ENCODE measurements around the gene LIN37. TPM values are rescaled to one million over a fixed set of nuclear protein-coding genes. Genes with fewer than 3 reads are reported as not detected.
A peak's percentile ranks its signal among the peaks of the same experiment; 100 is the strongest.

The LIN37 gene
- total and polyA plus RNA-seq, 2 of the 13 experiments (the other 11 are each of a cell fraction or from before 2014, with no cell fraction given), result 6.3 to 8.7 TPM

DNA sequence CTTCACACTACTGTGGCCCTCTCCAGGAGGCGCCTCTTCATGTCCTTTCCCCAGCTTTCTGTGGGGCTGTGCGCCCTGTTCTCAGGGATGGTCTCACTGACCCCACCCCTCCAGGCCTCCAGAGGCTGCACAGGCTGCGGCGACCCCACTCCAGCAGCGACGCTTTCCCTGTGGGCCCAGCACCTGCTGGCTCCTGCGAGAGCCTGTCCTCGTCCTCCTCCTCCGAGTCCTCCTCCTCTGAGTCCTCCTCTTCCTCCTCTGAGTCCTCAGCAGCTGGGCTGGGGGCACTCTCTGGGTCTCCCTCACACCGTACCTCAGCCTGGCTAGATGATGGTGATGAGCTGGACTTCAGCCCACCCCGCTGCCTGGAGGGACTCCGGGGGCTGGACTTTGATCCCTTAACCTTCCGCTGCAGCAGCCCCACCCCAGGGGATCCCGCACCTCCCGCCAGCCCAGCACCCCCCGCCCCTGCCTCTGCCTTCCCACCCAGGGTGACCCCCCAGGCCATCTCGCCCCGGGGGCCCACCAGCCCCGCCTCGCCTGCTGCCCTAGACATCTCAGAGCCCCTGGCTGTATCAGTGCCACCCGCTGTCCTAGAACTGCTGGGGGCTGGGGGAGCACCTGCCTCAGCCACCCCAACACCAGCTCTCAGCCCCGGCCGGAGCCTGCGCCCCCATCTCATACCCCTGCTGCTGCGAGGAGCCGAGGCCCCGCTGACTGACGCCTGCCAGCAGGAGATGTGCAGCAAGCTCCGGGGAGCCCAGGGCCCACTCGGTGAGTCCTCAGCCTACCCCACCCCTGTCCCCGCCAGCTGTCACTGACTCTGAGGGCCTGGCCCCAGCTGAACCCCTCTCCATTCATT, 38.2 kb downstream of the LIN37 start (continued):
- TF ChIP-seq, protein P1, sequence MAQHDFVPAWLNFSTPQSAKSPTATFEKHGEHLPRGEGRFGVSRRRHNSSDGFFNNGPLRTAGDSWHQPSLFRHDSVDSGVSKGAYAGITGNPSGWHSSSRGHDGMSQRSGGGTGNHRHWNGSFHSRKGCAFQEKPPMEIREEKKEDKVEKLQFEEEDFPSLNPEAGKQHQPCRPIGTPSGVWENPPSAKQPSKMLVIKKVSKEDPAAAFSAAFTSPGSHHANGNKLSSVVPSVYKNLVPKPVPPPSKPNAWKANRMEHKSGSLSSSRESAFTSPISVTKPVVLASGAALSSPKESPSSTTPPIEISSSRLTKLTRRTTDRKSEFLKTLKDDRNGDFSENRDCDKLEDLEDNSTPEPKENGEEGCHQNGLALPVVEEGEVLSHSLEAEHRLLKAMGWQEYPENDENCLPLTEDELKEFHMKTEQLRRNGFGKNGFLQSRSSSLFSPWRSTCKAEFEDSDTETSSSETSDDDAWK (CRISPR knock-in tag; IDR thresholded peaks at IDR 0.05), result no peak
- TF ChIP-seq, protein P2, sequence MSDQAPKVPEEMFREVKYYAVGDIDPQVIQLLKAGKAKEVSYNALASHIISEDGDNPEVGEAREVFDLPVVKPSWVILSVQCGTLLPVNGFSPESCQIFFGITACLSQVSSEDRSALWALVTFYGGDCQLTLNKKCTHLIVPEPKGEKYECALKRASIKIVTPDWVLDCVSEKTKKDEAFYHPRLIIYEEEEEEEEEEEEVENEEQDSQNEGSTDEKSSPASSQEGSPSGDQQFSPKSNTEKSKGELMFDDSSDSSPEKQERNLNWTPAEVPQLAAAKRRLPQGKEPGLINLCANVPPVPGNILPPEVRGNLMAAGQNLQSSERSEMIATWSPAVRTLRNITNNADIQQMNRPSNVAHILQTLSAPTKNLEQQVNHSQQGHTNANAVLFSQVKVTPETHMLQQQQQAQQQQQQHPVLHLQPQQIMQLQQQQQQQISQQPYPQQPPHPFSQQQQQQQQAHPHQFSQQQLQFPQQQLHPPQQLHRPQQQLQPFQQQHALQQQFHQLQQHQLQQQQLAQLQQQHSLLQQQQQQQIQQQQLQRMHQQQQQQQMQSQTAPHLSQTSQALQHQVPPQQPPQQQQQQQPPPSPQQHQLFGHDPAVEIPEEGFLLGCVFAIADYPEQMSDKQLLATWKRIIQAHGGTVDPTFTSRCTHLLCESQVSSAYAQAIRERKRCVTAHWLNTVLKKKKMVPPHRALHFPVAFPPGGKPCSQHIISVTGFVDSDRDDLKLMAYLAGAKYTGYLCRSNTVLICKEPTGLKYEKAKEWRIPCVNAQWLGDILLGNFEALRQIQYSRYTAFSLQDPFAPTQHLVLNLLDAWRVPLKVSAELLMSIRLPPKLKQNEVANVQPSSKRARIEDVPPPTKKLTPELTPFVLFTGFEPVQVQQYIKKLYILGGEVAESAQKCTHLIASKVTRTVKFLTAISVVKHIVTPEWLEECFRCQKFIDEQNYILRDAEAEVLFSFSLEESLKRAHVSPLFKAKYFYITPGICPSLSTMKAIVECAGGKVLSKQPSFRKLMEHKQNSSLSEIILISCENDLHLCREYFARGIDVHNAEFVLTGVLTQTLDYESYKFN (CRISPR knock-in tag; conservative IDR thresholded peaks at IDR 0.05), result peak; percentile 69
- TF ChIP-seq NR3C1 (CRISPR knock-in tag; IDR thresholded peaks at IDR 0.05), result no peak
- TF ChIP-seq, protein P3, sequence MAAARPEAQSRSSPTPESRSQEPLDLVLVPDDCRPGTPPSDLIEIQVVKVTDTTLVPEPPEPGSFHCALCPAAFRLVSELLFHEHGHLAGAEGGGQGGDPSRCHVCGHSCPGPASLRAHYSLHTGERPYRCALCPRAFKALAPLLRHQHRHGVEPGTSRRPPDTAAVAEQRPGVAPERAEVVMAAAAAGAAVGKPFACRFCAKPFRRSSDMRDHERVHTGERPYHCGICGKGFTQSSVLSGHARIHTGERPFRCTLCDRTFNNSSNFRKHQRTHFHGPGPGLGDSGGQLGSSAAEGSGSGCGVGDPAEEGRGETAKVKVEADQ (CRISPR knock-in tag; IDR thresholded peaks at IDR 0.05; ENCODE audit: borderline replicate concordance), result 0 out of 2 replicates have a peak, but pooled peaks have one; percentile 56
- TF ChIP-seq ZNF775 (CRISPR knock-in tag; IDR thresholded peaks at IDR 0.05; ENCODE audit: borderline replicate concordance), result no peak
- TF ChIP-seq SAP130 (CRISPR knock-in tag; IDR thresholded peaks at IDR 0.05; ENCODE audit: low read depth), result peak; percentile 23; the same call in 1 of the 2 replicates
- no peak for TF ChIP-seq RFXAP (CRISPR knock-in tag; IDR thresholded peaks at IDR 0.05; ENCODE audit: borderline replicate concordance)
- no peak for TF ChIP-seq ADNP (CRISPR knock-in tag; IDR thresholded peaks at IDR 0.05)
- TF ChIP-seq, protein P4, sequence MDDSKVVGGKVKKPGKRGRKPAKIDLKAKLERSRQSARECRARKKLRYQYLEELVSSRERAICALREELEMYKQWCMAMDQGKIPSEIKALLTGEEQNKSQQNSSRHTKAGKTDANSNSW (CRISPR knock-in tag; IDR thresholded peaks at IDR 0.05; ENCODE audit: borderline replicate concordance), result no peak
